NCI-H2029 (cell line): ENCODE measurements around the gene ZDHHC8.

Experiments
- DNase-seq: peaks from one replicate; lab custom pipeline; 2025; lab: John Stamatoyannopoulos, UW

The ZDHHC8 gene

DNA sequence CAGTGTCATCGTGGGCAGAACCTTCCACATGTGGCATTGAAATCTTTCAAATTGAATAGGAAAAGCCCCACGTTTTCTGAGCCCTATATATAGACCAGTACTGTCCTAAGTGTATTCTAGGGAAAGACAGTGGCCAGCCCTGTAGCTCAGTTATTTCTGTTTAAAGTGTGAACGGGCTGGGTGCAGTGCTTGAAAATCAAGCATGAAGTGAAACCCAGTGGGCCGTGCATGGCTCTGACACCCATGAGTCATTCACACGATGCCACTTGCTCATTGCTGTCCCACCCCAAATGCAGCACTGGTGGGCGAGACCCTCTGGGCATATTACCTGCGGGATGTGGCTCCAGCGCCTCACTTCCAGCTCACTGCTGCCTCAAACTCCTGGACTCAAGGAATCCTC lies 49.0 kb downstream of the ZDHHC8 start:
- no peak for DNase-seq

DNA sequence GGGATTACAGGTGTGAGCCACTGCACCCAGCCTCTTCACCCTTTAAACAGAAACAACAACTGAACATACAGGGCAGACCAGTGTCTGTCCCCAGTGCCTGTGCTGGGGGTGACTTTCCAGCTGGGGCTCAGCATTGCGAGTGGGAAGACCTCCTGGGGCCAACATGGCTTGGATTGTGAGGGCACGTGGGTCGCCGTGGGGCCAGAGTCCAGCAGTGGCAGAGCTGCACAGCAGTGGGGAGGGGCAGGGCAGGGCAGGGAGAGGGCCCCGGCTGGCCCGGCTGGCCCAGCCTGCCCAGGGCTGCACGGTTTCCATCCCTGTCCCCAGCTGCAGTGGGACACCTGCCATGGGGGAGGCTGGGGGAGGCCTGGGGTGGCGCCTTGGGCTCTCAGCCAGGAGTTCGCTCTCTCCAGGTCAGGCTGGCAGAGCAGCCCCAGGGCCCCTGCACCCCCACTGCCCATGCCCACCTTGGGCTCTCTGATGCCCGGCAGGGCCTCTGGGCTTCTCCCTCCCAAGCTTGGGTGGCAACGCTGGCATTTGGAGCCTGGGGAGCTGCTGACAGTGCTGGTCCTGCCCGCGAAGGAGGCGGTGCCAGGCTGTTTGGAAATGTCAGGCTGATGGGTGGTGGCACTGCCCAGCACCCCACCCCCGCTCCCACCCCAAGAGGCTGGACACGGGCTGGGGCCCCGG lies 49.7 kb downstream of the ZDHHC8 start:
- DNase-seq: no peak

DNA sequence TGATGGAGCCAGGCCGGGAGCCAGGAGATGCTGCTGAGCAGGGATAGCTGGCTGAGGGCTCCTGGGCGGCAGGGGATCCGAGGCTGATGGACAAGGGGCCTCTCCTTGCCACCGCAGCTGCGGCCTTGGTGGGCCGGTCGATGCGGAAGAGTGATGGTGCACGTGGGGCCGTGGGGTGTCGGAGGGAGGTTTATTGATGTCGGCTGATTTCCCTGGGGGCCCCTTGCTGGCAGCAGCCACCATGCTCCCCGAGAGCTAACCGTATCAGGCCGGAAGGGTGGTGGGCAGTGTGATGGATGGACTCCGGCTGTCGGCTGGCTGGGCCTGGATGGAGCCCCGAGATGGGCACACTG lies 50.3 kb downstream of the ZDHHC8 start:
- DNase-seq: no peak

DNA sequence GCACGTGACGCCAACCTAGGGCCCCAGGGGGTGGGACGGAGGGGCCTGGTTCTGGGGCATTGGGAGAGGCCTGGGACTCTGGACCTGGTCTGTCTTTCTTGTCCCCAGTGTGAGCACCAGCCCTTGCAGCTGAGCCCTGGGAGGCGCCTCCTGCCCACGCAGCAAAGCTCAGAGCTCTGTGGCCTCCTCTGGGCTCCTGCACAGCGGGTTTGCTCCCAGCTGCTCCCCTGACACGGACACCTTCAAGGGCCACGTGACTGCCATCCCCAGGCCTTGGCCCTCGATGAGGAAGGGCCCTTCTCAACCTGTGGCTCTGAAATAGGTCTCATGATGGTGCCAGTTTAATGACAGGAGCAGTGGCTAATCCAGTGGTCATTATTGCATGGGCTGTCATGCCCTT lies 50.8 kb downstream of the ZDHHC8 start:
- no peak for DNase-seq

DNA sequence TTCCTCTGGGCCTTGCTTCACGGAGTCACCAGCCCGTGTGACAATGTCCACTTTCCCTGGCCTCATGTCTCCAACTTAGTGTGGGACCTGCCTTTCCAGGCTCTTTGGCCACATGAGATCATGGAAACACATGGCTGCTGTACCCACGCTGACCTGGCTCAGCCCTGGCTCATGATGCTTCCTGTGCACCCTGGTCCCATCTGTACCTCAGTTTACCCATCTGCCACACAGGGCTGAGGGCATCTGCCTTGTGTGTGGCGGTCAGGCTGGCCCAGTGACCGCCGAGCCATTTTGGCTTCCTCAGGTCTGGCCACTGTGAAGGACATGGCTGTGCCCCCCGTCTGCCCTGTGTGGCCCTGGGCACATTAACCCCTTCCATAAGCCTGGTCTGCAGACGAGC lies 51.5 kb downstream of the ZDHHC8 start:
- DNase-seq: no peak

DNA sequence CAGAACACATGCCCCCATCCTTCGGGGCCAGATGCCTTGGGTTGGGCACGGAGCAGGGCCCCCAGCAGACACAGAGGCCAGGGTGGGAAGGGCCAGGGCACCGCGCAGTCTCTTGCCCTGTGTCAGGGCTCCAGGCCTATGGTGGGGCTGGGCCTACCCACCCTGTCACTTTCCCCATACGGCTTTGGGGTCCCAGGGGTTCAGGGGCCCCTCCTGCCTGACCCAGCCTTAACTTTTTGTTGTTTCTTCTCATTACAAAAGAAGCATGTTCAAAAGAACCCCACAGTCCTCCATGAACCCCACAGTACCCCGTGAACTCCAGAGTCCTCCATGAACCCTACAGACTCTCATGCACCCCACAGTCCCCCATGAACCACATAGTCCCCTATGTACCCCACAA lies 52.2 kb downstream of the ZDHHC8 start:
- DNase-seq: no peak

DNA sequence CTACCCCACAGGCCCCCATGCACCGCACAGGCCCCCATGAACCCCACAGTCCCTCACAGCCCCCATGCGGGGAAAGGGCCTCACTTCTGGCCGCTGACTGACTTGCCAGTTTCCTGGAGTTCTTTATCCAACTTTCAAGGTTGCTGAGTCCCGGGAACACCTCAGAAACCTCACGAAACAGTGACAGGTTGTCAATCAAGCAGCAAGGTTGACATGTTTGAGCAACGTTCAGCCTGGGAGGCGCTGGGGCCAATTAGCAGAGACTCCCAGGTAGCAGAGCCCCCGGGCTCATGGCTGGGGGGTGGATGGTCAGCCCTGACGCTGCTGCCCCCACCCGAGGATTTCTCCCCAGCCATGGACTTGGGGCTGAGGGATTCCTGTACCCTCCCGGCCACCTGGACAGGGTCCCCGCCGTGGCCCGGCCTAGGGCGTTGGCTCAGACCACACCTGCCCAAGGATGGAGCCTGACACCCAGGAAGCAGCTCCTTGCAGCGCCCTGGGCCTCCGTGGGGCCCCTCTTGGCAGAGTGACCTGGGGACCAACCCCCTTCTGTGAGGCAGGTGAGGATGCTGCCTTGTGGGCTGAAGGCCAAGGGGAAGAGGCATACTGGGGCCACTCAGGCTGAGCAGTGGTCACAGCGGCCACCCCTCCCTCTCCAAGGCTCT lies 53.0 kb downstream of the ZDHHC8 start:
- DNase-seq: no peak

DNA sequence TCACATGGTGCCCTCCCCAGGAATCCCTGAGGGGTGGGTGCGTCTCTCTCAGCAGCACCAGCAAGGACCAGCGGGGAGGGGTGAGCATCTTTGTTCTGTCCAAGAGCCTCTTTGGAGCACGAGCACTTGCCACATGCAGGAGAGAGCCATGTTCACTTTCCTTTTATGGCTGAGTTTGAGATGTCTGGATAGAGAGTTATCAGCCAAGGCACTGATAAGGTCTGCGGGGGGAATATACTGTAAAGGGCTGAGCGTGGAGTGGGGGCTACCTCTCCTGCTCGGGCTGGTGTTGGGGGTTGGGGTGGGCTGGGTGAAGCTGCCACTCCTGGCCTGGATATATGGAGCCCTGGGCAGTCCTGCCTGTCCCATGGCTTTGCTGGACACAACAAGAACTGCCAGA lies 54.1 kb downstream of the ZDHHC8 start:
- no peak for DNase-seq

DNA sequence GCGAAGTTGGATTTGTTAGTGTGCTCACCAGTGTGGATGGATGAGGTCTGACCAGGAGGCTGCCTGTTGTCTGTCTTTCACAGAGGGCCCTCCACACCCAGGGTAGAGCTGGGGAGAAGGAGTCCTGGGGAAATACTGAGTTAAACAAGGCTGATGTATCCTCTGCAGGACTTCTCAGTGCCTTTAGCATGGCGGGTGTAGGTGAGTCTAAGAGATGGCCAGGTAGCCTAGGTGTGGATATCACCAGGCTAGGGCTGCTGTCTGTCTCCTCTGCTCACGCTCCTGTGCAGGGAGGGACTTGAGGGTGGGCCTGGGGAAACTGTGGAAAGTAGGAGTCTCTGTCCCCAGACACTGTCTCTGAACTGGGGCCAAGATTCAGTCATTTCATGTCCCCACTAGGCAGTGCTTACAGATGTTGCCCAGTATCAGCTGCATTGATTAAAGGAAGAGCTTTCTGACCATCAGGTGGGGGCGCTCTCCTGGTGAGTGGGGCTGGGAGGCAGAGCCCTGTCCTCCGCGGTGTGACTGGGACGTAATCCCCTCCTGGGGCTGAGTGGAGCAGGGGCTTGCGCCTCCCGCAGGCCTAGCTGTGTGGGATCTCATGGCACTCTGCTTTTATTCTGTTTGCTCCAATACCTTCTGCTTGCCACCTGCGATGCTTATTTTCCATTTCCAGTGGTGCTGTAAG lies 54.7 kb downstream of the ZDHHC8 start:
- DNase-seq: no peak

DNA sequence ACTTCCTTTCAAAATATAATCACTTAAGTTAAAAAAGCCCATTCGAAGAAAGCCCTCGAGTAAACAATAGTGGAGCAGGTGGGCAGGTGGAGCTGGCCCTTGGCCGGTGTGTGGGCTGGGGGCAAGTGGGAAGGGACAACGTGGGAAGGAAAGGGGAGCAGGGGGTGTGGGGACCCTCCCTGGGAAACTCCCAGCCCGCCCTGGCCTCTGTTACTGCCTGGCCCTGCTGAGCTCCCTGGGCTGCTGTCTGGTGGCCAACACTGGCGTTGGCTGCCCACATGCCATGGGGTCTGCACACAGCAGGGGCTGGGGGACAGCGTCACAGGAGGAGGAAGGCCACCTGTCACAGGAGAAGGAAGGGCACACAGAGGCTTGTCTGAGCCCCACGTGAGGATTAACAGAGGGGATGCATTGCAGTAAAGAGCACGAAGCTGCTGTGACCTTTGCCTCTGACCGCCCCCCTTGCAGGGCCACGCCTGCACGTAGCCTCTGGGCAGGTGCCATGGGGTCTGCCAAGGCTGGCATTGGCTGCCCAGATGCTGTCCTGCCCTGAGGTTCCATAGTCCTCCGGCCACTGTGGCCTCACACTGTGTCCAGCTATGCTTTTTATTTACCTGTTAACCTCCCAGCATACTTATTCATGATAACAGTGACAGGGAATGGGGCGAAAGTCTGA lies 55.4 kb downstream of the ZDHHC8 start:
- DNase-seq: no peak

DNA sequence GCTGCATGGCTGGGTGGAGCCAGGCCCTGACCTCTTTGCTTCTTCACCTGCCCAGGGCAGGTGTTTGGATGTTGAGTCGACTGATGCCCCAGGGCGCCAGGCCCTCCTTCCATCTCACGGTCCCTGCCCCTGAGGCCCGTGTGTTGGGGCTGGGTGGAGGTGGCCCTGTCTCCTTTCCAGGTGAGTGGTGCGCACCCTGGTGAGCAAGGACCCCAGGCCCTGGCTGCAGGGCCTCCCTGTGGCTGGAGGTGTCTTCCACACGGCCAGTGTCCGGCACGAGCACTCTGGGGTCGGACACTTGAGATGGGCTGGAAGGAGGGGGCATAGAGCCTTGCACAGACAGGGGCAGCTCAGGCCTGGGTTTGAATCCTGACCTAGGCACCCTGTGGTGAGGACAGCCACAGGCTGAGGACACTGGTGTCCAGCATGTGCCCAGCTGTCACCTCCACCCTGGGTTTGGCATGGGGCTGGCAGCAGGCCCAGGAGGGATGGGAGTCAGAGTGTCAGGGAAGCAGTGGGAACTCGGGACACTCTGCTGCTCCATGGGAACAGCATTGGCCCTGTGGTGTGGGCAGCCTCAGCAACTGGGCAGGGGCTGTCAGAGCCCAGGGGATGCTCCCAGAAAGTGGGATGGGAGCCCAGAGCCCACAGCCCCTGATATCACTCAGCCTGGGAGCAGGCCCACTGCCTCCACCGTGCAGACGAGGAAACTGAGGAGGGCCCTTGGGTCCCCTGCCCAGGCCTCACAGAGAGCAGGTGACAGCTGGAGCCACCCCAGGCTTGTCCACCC lies 56.4 kb downstream of the ZDHHC8 start:
- no peak for DNase-seq

DNA sequence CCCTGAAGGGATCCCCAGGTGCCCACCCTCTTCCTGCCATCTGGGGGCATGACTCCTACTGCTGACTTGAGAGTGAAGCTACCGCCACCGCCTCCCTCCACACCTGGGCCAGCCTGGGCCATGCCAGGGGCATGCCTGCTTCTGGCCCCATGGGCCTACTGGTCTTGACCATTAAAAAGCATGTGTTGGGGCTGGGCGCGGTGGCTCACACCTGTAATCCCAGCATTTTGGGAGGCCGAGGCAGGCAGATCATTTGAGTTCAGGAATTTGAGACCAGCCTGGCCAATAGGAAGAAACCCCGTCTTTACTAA lies 56.9 kb downstream of the ZDHHC8 start:
- DNase-seq: no peak

DNA sequence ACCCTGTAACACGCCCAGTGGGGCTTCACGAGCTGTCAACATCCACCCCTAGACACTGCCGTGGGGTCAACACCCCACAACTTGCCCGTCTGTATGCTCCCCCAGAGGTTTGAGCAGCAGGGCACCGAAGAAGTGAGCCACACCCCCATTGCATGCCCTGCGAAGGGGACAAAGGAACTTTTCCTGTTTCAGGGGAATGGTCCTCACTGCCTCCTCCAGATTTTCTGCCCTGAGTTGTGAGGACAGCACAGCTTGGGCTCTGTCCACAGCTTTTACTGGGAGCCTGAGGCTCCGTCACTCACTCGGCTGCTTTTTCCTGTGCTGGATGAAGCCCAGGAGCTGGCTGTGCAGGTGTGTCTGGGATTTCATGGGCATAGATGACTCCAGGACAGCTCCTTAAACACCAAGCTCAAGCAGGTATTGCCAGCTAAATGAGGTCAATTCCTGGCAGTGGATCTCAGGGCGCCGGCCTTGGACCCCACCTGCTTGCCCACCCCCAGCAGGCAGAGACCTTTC lies 59.5 kb downstream of the ZDHHC8 start:
- DNase-seq: no peak

DNA sequence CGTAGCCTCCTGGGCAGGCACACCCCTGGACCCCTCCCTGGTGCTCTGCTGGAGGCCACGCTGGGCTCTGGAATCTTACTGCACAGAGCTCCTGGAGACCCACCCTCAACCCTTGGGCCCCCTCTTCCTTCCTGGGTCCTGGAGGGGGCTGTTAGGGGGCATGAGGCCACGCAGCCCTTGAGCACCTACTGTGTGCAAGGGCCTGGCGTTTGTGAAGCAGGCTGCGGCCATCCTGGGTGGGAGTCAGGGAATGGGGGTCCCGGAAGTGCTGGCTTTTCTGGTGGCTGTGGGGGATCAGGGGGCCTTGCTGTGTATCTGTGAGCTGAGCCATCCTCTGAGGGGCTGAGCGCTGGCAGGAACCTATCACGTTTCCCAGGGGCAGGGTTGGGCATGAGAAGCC lies 60.2 kb downstream of the ZDHHC8 start:
- DNase-seq: no peak

DNA sequence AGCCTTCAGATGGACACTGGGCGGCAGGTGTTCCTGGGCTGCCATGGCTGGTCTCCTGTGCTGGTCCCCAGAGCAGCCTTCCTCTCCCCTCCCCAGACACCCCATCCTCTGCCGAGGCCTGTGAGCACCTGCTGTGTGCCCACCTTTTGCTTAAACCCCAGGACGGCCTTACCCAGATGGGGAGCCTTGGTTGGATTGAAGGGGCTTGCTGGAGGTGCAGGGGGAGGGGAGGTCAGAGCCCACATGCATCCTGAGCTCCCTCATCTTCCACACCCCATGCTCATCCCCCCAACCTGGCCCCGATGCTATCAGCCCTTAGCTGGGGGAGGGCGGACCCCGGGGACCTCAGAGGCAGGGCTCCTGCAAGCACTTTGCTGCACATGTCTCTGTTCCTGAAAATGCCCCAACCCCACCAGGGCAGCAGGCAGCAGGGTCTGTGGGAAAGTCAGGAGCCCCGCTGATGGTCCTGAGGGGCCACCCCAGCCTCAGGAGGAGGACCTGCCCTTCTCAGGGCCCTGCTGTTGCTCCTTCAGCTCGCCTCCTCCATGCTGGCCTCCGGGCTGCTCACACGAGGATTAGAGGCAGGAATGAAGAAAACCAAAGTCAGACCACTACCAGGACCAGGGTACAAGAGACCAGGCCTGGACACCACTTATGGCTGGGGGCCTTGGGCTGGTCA lies 60.8 kb downstream of the ZDHHC8 start:
- no peak for DNase-seq

DNA sequence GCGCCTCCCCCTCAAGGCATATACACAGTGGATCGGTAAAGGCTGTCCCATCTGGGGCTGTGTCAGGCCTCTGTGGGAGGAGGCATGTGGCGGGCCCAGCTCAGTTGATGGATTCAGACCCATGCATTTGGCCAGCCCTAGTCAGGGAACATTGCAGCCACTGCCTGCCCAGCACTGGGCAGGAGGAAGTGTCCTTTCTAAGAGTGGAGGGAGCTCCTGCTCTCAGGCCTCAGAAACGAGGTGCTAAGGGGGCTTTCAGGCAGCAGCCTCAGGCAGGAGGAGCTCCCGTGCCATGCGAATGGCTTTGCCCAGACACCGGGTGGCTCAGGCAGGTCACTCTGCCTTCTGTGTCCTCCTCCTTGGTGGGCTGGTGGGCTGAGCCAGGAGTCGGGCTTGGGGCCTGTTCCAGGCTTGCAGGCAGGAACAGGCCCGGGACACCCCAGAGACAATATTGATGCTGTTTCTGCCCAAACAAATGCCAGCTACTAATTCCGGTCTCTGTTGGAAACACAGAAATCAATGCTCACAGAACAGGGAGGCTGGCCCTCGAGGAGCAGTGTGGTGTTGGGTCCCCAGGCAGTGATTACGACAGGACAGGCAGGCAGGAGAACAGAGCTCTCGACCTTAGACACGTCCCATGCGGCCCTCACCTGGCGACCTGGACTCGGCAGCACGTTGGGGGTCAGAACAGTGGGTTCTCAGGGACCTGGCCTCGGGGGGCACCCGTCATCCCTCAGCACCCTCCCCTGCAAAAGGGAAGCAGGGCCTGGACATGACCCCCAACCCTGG lies 61.6 kb downstream of the ZDHHC8 start:
- DNase-seq: no peak

DNA sequence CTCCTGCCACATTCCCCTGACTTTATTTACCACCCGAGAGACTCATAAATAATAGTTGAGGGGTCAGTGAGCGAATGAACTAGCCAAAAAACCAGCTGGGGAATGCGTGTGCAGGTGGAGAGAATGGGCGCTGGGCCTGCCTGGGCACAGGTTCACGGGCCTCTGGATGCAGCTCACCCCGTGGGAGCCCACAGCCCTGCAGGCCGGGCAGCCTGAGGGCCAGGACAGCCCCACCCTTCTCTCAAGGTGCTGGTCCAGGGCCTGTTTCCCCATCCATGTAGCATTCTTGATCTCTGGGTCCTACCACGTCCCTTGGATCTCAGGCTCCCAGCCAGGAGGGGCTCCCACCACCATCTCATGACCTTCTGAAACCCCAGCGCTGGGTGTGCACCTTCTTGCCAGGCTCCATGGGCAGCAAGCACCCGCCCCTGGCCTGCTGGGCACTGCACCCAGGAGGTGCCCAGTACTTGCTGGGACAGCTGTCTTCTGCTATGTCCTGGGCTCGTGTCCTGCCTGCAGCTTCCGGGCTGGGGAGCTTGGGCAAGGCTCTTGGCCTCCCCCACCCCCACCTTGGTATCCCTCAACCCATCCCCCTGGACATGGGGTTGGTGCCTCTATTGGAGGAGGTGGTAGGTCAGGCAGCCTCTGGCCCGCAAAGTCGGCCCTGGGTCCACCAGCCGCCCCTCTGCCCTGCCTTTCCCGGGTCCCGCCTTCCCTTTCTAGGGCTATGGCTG lies 62.3 kb downstream of the ZDHHC8 start:
- no peak for DNase-seq

DNA sequence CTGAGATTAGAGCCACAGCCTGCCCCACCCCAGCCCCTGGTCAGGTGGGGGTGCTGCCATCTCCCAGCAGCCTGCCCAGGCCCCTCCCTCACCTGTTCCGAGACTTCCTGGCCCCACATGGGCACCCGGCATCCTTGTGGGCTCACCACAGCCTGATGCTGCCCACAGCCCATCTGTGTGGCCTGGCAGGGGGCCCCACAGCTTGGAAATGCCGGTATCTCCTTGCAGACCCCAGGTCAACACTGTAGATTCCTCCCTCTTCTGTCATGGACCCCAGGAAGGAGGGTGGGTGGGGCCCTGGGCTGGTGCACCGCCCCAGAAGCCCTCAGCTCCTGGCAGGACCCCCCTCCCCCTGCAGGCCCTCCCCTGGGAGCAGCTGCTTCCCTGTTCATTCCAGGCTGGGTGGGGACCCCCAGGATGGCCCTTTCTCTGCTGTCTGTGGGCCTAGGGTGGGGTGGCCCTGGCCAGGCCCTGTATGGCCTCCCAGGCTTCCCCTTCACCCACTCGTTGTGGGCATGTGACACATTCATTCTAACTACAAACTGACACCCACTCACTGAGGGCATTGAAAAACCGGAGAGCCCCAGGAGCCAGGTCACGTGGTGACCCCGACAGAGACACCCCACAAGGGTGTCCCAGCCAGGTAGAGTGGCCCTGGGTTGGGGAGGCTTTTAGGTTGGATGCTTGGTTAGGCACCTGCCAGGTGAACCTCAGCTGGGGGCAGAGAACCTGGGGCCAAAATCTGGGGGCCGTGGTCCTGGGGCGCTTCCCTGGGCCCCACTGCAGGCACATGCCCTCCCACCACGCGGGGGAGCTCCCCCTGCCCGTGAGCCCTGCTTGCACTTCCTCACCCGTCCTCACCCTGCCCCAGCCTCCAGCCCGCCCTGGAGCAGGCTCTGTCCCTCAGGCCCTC lies 63.3 kb downstream of the ZDHHC8 start:
- DNase-seq: no peak
